HEK293 (cell line): Measurements from ENCODE around the gene PSMD9.

ENCODE experiments used
- CTCF ChIA-PET: fragments of 350-600 bp; formaldehyde crosslinking; extraction: SDS; loops from one replicate; lab custom pipeline; 2021; ENCODE audit warnings: antibody characterized with exemption; lab: Yijun Ruan, JAX
- POLR2A ChIA-PET: fragments of 300-600 bp; formaldehyde crosslinking; extraction: SDS; loops from one replicate; lab custom pipeline; 2020; ENCODE audit warnings: antibody characterized with exemption, inconsistent platforms; lab: Yijun Ruan, JAX
- H3K27ac ChIP-seq: fragments of 200-500 bp; sonication (Bioruptor generic); 2 replicates; pipeline ENCODE4 v1.5.1; 2014; ENCODE audit warnings: low read depth, low read length, control low read depth, inconsistent platforms; ENCODE audit errors: extremely low read depth
- H3K36me3 ChIP-seq, 2 experiments: fragments of 200-500 bp in 1 of 2; sonication (Bioruptor generic) in 1 of 2; 1 replicate in 1 of 2; 2 replicates in 1 of 2; pipeline ENCODE4 v1.5.1; 2014 to 2017; ENCODE audit warnings: inconsistent platforms in 2 of 2, low read length in 2 of 2; ENCODE audit not compliant: control insufficient read depth in 2 of 2, insufficient read depth in 1 of 2
- H3K4me1 ChIP-seq: fragments of 200-500 bp; sonication (Bioruptor generic); 2 replicates; pipeline ENCODE4 v1.5.1; 2014; ENCODE audit warnings: mild to moderate bottlenecking, low read length, inconsistent platforms; ENCODE audit not compliant: control insufficient read depth, insufficient read depth
- H3K4me3 ChIP-seq: 2 replicates; pipeline ENCODE4 v1.5.1; 2011; ENCODE audit warnings: low read depth, mild to moderate bottlenecking, control low read depth, low read length, moderate library complexity
- H3K9me3 ChIP-seq: fragments of 200-500 bp; sonication (Bioruptor generic); 2 replicates; pipeline ENCODE4 v1.5.1; 2014; ENCODE audit warnings: low read depth, low read length, inconsistent platforms; ENCODE audit not compliant: control insufficient read depth, insufficient read depth
- GFI1B ChIP-seq: fragments of 450-650 bp; formaldehyde crosslinking; IDR thresholded peaks from 2 replicates; pipeline ENCODE4 v1.5.1; 2016; ENCODE audit warnings: missing biosample characterization, missing genetic modification characterization
- KLF16 ChIP-seq: fragments of 450-650 bp; formaldehyde crosslinking; IDR thresholded peaks from 2 replicates; pipeline ENCODE4 v1.5.1; 2017; ENCODE audit warnings: missing biosample characterization, missing genetic modification characterization
- KLF7 ChIP-seq: fragments of 450-650 bp; formaldehyde crosslinking; IDR thresholded peaks from 2 replicates; pipeline ENCODE4 v1.5.1; 2016; ENCODE audit warnings: missing biosample characterization, missing genetic modification characterization, borderline replicate concordance
- ZBTB1 ChIP-seq: fragments of 450-650 bp; formaldehyde crosslinking; IDR thresholded peaks from 2 replicates; pipeline ENCODE4 v1.5.1; 2016; ENCODE audit warnings: missing biosample characterization, missing genetic modification characterization
- ZBTB17 ChIP-seq: fragments of 450-650 bp; formaldehyde crosslinking; IDR thresholded peaks from 2 replicates; pipeline ENCODE4 v1.5.1; 2016; ENCODE audit warnings: missing biosample characterization, missing genetic modification characterization
- ZBTB20 ChIP-seq: fragments of 450-650 bp; formaldehyde crosslinking; IDR thresholded peaks from 2 replicates; pipeline ENCODE4 v1.5.1; 2016; ENCODE audit warnings: missing biosample characterization, missing genetic modification characterization
- ZIC2 ChIP-seq: fragments of 450-650 bp; formaldehyde crosslinking; IDR thresholded peaks from 2 replicates; pipeline ENCODE4 v1.5.1; 2016; ENCODE audit warnings: missing biosample characterization, missing genetic modification characterization
- ZNF114 ChIP-seq: fragments of 450-650 bp; formaldehyde crosslinking; IDR thresholded peaks from 2 replicates; pipeline ENCODE4 v1.5.0; 2017; ENCODE audit warnings: missing biosample characterization, missing genetic modification characterization
- ZNF184 ChIP-seq: fragments of 450-650 bp; IDR thresholded peaks from 2 replicates; pipeline ENCODE4 v1.5.1; 2018; ENCODE audit warnings: missing biosample characterization, mild to moderate bottlenecking, missing genetic modification characterization
- ZNF2 ChIP-seq: fragments of 450-650 bp; formaldehyde crosslinking; IDR thresholded peaks from 2 replicates; pipeline ENCODE4 v1.5.1; 2016; ENCODE audit warnings: missing biosample characterization, missing genetic modification characterization
- ZNF211 ChIP-seq: fragments of 450-650 bp; formaldehyde crosslinking; IDR thresholded peaks from 2 replicates; pipeline ENCODE4 v1.5.1; 2016; ENCODE audit warnings: low read depth, missing biosample characterization, missing genetic modification characterization
- ZNF214 ChIP-seq: fragments of 450-650 bp; formaldehyde crosslinking; IDR thresholded peaks from 2 replicates; pipeline ENCODE4 v1.5.1; 2017; ENCODE audit warnings: missing biosample characterization, mild to moderate bottlenecking, missing genetic modification characterization, borderline replicate concordance
- ZNF221 ChIP-seq: fragments of 450-650 bp; formaldehyde crosslinking; IDR thresholded peaks from 2 replicates; pipeline ENCODE4 v1.5.1; 2017; ENCODE audit warnings: missing biosample characterization, missing genetic modification characterization, borderline replicate concordance
- ZNF24 ChIP-seq: fragments of 450-650 bp; formaldehyde crosslinking; IDR thresholded peaks from 2 replicates; pipeline ENCODE4 v1.5.1; 2016; ENCODE audit warnings: missing biosample characterization, missing genetic modification characterization
- ZNF366 ChIP-seq: fragments of 450-650 bp; formaldehyde crosslinking; conservative IDR thresholded peaks from 2 replicates; pipeline ENCODE4 v1.5.1; 2016; ENCODE audit warnings: missing biosample characterization, missing genetic modification characterization
- ZNF449 ChIP-seq: fragments of 450-650 bp; formaldehyde crosslinking; IDR thresholded peaks from 2 replicates; pipeline ENCODE4 v1.5.1; 2017; ENCODE audit warnings: missing biosample characterization, mild to moderate bottlenecking, missing genetic modification characterization, moderate library complexity
- ZNF514 ChIP-seq: fragments of 450-650 bp; formaldehyde crosslinking; IDR thresholded peaks from 2 replicates; pipeline ENCODE4 v1.5.1; 2016; ENCODE audit warnings: missing biosample characterization, missing genetic modification characterization
- ZNF549 ChIP-seq: fragments of 450-650 bp; IDR thresholded peaks from 2 replicates; pipeline ENCODE4 v1.5.1; 2018; ENCODE audit warnings: missing biosample characterization, missing genetic modification characterization, mild to moderate bottlenecking, inconsistent platforms, moderate library complexity
- ZNF560 ChIP-seq: fragments of 450-650 bp; formaldehyde crosslinking; IDR thresholded peaks from 2 replicates; pipeline ENCODE4 v1.5.1; 2017; ENCODE audit warnings: missing biosample characterization, missing genetic modification characterization, borderline replicate concordance
- ZNF629 ChIP-seq: fragments of 450-650 bp; formaldehyde crosslinking; IDR thresholded peaks from 2 replicates; pipeline ENCODE4 v1.5.1; 2017; ENCODE audit warnings: missing biosample characterization, missing genetic modification characterization
- ZNF658 ChIP-seq: fragments of 450-650 bp; formaldehyde crosslinking; IDR thresholded peaks from 2 replicates; pipeline ENCODE4; 2016; ENCODE audit warnings: missing biosample characterization, missing genetic modification characterization
- ZNF660 ChIP-seq: fragments of 450-650 bp; IDR thresholded peaks from 2 replicates; pipeline ENCODE4 v1.5.1; 2018; ENCODE audit warnings: missing biosample characterization, mild to moderate bottlenecking, missing genetic modification characterization
- ZNF707 ChIP-seq: fragments of 450-650 bp; formaldehyde crosslinking; IDR thresholded peaks from 2 replicates; pipeline ENCODE4 v1.5.1; 2016; ENCODE audit warnings: missing biosample characterization, missing genetic modification characterization
- ZNF785 ChIP-seq: fragments of 450-650 bp; formaldehyde crosslinking; IDR thresholded peaks from 2 replicates; pipeline ENCODE4 v1.5.1; 2016; ENCODE audit warnings: missing biosample characterization, missing genetic modification characterization
- ZSCAN30 ChIP-seq: fragments of 450-650 bp; IDR thresholded peaks from 2 replicates; pipeline ENCODE4 v1.5.1; 2018; ENCODE audit warnings: missing biosample characterization, mild to moderate bottlenecking, missing genetic modification characterization, moderate library complexity
- TF ChIP-seq, protein P1 (sequence below): fragments of 450-650 bp; formaldehyde crosslinking; IDR thresholded peaks from 2 replicates; pipeline ENCODE4 v1.5.1; 2016; ENCODE audit warnings: missing biosample characterization, missing genetic modification characterization
- TF ChIP-seq, protein P2 (sequence below): fragments of 450-650 bp; formaldehyde crosslinking; IDR thresholded peaks from 2 replicates; pipeline ENCODE4 v1.5.1; 2016; ENCODE audit warnings: missing biosample characterization, missing genetic modification characterization

Gene PSMD9

DNA sequence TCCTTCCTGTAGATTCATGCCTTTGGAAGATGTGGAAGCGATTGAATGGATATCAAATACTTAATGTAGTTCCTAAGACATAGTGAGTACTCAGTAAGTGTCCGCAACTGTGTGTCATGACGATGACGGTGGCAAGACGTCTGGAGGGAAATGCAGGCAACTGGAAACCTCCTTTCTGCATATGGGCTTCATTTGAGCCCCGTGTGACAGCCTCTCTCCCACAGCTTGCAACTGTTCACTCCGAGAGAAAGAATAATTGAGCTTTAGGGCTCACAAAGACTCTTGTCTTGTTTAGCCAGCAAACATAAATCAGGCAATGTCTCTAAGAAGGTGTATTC, 36.7 kb downstream of the PSMD9 start:
- Histone ChIP-seq H3K4me3 (no peak overlapping the region), H3K36me3 (no peaks in the 10 kb centered on the region; a peak in 1 of 3 replicates), H3K9me3 (no peaks in the 10 kb centered on the region), H3K4me1 (no peaks in the 10 kb centered on the region), H3K27ac (no peak overlapping the region)
- ChIA-PET CTCF (no interaction called here), POLR2A (interaction anchor here (0.5 kb wide), 1 partner anchor 28 kb away, joined by 3 read pairs; no protein-coding TSS in a partner anchor)
- no peak for TF ChIP-seq GFI1B (tag by site-specific recombination)
- no peak for TF ChIP-seq ZBTB20 (tag by site-specific recombination)
- TF ChIP-seq ZIC2 (tag by site-specific recombination) = no peak
- TF ChIP-seq ZNF366 (tag by site-specific recombination) = no peak
- TF ChIP-seq ZNF707 (tag by site-specific recombination) = no peak
- no peak for TF ChIP-seq ZNF449 (tag by site-specific recombination)
- TF ChIP-seq ZNF660 (tag by site-specific recombination) = no peak
- no peak for TF ChIP-seq KLF16
- no peak for TF ChIP-seq ZSCAN30
- TF ChIP-seq ZNF2 (tag by site-specific recombination) = no peak
- no peak for TF ChIP-seq ZNF658 (tag by site-specific recombination)
- TF ChIP-seq ZNF549 (tag by site-specific recombination) = no peak
- no peak for TF ChIP-seq ZNF629 (tag by site-specific recombination)
- TF ChIP-seq ZNF211 (tag by site-specific recombination) = no peak
- TF ChIP-seq, protein P1, sequence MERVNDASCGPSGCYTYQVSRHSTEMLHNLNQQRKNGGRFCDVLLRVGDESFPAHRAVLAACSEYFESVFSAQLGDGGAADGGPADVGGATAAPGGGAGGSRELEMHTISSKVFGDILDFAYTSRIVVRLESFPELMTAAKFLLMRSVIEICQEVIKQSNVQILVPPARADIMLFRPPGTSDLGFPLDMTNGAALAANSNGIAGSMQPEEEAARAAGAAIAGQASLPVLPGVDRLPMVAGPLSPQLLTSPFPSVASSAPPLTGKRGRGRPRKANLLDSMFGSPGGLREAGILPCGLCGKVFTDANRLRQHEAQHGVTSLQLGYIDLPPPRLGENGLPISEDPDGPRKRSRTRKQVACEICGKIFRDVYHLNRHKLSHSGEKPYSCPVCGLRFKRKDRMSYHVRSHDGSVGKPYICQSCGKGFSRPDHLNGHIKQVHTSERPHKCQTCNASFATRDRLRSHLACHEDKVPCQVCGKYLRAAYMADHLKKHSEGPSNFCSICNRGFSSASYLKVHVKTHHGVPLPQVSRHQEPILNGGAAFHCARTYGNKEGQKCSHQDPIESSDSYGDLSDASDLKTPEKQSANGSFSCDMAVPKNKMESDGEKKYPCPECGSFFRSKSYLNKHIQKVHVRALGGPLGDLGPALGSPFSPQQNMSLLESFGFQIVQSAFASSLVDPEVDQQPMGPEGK (tag by site-specific recombination) = no peak
- TF ChIP-seq ZNF24 (tag by site-specific recombination) = no peak
- TF ChIP-seq ZNF785 (tag by site-specific recombination) = no peak
- TF ChIP-seq ZNF214 (tag by site-specific recombination) = no peak

GRCh38 chr12:121926874-121927706, 38.5 kb downstream of the PSMD9 start:
- ChIA-PET CTCF (interaction anchor here (0.6 to 0.7 kb wide), 3 partner anchors 32 to 409 kb away, joined by 3 read pairs; no protein-coding TSS in a partner anchor), POLR2A (no interaction called here)
- Histone ChIP-seq H3K36me3 (no peaks in the 10 kb centered on the region; a peak in 1 of 3 replicates), H3K27ac (no peak overlapping the region), H3K9me3 (no peaks in the 10 kb centered on the region), H3K4me3 (no peak overlapping the region), H3K4me1 (no peaks in the 10 kb centered on the region)
- TF ChIP-seq ZBTB17 (tag by site-specific recombination) (no peak), ZNF560 (no peak), ZNF221 (tag by site-specific recombination) (no peak), ZNF514 (tag by site-specific recombination) (no peak), ZBTB1 (no peak), ZNF114 (no peak), ZNF660 (tag by site-specific recombination) (no peak), KLF7 (no peak), ZNF184 (tag by site-specific recombination) (no peak)
- TF ChIP-seq, protein P2, sequence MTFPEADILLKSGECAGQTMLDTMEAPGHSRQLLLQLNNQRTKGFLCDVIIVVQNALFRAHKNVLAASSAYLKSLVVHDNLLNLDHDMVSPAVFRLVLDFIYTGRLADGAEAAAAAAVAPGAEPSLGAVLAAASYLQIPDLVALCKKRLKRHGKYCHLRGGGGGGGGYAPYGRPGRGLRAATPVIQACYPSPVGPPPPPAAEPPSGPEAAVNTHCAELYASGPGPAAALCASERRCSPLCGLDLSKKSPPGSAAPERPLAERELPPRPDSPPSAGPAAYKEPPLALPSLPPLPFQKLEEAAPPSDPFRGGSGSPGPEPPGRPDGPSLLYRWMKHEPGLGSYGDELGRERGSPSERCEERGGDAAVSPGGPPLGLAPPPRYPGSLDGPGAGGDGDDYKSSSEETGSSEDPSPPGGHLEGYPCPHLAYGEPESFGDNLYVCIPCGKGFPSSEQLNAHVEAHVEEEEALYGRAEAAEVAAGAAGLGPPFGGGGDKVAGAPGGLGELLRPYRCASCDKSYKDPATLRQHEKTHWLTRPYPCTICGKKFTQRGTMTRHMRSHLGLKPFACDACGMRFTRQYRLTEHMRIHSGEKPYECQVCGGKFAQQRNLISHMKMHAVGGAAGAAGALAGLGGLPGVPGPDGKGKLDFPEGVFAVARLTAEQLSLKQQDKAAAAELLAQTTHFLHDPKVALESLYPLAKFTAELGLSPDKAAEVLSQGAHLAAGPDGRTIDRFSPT = no peak
